GM20000 (cell line): ENCODE results near the gene AOPEP.

Source experiments
- DNase-seq: peaks from one replicate; pipeline ENCODE4 v3.0.0; 2012; ENCODE audit warnings: low spot score
- CTCF ChIP-seq: IDR thresholded peaks from 2 replicates; pipeline ENCODE4 v1.5.1; 2012; ENCODE audit warnings: mild to moderate bottlenecking, control low read depth; ENCODE audit errors: extremely low read depth, missing control alignments

The AOPEP gene

GRCh38 chr9:94806307-94806893 is 79.9 kb downstream of the AOPEP start:
- no peak for DNase-seq
- TF ChIP-seq CTCF, result no peak

GRCh38 chr9:94807556-94807955 is 81.1 kb downstream of the AOPEP start:
- no peak for DNase-seq
- no peak for TF ChIP-seq CTCF

- no peak for TF ChIP-seq CTCF
- DNase-seq, result no peak
These were observed 82.6 kb downstream of the AOPEP start for GRCh38 chr9:94808926-94809700.

- TF ChIP-seq CTCF, result no peak
- no peak for DNase-seq
These were observed 83.3 kb downstream of the AOPEP start for GRCh38 chr9:94809778-94810177.

- no peak for DNase-seq
- no peak for TF ChIP-seq CTCF
These were observed 84.6 kb downstream of the AOPEP start for GRCh38 chr9:94811074-94811473.

GRCh38 chr9:94812343-94812742 is 85.8 kb downstream of the AOPEP start:
- no peak for DNase-seq
- no peak for TF ChIP-seq CTCF

GRCh38 chr9:94813379-94813778 is 86.9 kb downstream of the AOPEP start:
- TF ChIP-seq CTCF, result no peak

More at GRCh38 chr9:94813379-94813778, 86.9 kb downstream of the AOPEP start:
- no peak for DNase-seq
